ENCODE data around the gene TPST1.

Gene TPST1

DNA sequence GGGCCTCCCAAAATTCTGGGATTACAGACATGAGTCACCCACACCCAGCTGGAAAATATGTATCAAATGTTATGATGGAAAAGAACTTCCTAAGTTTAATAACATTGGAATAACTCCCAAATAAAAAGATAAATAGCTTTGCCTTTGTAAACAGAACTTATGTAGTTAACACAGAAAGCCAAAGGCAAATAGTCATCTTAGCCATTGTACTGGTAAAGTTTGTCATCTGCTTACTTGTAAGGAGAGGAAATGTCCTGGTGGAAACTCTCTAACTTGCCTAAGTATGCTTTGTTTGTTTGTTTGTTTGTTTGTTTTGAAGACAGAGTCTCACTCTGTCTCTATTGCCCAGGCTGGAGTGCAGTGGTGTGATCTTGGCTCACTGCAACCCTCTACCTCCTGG is 23.8 kb upstream of the TPST1 start:
- H3K4me3 ChIP-seq (ENCODE audit: low read length), result no peak overlapping the region
- TF ChIP-seq ZNF274 (IDR thresholded peaks at IDR 0.05; ENCODE audit: low read depth, low read length), result no peak

DNA sequence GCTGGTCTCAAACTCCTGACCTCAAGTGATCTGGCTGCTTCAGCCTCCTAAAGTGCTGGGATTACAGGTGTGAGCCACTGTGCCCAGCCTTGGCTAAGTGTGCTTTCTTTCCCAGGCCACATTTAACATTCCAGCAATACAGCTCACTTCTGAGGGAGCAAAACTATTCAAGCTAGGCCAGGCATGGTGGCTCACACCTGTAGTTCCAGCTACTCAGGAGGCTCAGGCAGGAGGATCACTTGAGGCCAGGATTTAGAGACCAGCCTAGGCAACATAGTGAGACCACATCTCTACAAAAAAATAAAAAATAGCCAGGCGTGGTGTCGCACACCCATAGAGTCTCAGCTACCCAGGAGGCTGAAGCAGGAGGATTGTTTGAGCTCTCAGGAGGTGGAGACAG is 23.3 kb upstream of the TPST1 start:
- no peak overlapping the region for H3K4me3 ChIP-seq (ENCODE audit: low read length)
- no peak for TF ChIP-seq ZNF274 (IDR thresholded peaks at IDR 0.05; ENCODE audit: low read depth, low read length)

DNA sequence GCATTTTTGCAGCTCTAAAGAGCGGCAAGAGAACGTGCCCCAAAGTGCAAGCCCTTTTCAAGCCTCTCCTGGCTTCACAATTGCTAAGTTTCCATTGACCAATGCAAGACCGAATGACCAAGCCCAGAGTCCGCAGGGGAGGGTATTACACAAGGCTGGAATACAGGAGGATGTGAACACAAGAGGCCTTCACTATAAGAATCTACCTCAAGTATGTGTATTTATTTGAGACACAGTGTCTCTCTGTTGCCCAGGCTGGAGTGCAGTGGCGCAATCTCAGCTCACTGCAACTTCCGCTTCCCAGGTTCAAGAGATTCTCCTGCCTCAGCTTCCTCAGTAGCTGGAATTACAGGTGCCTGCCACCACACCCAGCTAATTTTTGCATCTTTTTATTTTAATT is 22.2 kb upstream of the TPST1 start:
- H3K4me3 ChIP-seq (ENCODE audit: low read length), result no peak overlapping the region
- no peak for TF ChIP-seq ZNF274 (IDR thresholded peaks at IDR 0.05; ENCODE audit: low read depth, low read length)

DNA sequence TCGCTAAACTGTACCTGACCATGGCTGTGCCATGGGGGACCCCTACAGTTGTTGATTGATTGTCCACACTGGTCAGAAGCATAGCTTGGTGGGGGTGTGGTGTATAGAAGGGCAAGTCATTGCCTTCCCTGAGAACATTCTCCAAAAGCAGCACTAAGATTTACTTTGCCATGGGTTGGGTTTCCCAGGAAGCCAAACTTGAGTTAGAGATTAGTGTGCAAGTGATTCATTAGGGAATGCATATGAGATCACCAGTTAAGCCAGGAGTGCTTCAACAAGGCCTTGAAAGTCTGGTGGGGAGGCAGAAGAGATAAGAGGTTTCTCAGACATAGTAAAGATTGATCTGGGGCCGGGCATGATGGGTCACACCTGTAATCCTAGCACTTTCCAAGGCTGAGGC is 21.4 kb upstream of the TPST1 start:
- TF ChIP-seq ZNF274 (IDR thresholded peaks at IDR 0.05; ENCODE audit: low read depth, low read length), result no peak
- no peak overlapping the region for H3K4me3 ChIP-seq (ENCODE audit: low read length)

DNA sequence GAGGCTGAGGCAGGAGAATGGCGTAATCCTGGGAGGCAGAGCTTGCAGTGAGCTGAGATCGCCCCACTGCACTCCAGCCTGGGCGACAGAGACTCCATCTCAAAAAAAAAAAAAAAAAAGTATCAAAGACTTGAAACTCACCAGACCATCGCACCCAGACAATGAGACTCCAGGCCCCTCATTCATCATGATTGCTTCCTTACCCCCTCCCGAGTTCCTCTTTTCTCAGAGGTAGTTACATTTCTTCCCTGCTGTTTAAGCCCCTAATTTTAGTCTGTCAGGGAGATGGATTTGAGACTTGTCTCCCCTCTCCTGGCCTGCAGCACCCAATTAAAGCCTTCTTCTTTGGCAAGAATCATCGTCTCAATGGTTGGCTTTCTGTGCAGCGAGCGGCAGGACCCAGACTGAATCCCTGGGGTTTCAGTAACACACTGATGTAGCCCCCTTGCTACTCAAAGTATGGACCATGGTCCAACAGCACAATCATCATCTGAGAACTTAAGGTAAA is 19.4 kb upstream of the TPST1 start:
- H3K4me3 ChIP-seq (ENCODE audit: low read length), result no peak overlapping the region
- no peak for TF ChIP-seq ZNF274 (IDR thresholded peaks at IDR 0.05; ENCODE audit: low read depth, low read length)

DNA sequence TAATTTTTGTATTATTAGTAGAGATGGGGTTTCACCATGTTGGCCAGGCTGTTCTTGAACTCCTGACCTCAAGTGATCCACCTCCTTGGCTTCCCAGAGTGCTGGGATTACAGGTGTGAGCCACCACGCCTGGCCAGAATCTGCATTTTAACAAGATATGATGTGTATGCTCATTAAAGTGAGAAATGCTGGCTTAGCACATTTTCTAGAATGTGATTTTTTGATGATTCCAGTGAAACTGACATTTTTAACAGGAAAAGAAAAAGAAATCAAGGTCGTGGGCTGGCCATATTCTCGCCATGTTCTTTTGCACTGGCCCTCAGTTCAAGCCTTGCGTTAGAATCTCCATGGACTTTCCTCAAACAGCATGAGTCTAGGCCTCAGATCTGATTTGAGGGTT is 18.1 kb upstream of the TPST1 start:
- no peak for TF ChIP-seq ZNF274 (IDR thresholded peaks at IDR 0.05; ENCODE audit: low read depth, low read length)
- H3K4me3 ChIP-seq (ENCODE audit: low read length), result no peak overlapping the region

DNA sequence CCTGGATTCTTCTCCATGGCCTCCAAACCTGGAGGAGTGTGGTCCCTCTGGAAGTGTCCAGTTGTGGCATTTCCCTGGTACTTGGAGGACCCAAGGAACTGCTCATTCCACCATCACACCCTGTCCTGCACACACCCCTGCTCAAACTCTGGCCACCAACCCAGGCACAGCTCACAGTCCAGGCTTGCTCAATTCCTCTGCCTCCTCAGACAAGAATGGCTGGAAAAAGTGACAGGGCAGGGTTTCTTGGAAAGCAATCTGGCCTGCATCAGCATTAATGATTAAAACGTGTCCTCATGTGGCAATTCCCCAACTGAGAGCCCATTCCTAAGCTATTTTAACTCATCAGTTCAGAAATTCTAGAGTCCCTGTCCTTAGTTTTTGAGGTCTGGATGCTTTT is 17.2 kb upstream of the TPST1 start:
- TF ChIP-seq ZNF274 (IDR thresholded peaks at IDR 0.05; ENCODE audit: low read depth, low read length), result no peak

DNA sequence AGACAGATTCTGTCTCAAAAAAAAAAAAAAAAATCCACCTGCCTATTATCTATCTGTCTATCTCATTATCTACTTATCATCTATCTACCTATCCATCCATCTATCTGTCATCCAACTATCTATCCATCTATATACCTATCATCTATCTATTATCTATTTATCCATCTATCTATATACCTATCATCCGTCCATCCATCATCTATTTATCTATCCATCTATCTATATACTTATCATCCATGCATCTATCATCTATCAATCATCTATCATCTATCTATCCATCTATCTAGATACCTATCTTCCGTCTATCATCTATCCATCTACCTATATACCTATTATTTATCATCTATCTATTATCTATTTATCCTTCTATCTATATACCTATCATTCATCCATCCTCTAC is 16.5 kb upstream of the TPST1 start:
- TF ChIP-seq ZNF274 (IDR thresholded peaks at IDR 0.05; ENCODE audit: low read depth, low read length), result no peak

More for the DNA sequence above, 17.2 kb upstream of the TPST1 start:
- no peak overlapping the region for H3K4me3 ChIP-seq (ENCODE audit: low read length)

DNA sequence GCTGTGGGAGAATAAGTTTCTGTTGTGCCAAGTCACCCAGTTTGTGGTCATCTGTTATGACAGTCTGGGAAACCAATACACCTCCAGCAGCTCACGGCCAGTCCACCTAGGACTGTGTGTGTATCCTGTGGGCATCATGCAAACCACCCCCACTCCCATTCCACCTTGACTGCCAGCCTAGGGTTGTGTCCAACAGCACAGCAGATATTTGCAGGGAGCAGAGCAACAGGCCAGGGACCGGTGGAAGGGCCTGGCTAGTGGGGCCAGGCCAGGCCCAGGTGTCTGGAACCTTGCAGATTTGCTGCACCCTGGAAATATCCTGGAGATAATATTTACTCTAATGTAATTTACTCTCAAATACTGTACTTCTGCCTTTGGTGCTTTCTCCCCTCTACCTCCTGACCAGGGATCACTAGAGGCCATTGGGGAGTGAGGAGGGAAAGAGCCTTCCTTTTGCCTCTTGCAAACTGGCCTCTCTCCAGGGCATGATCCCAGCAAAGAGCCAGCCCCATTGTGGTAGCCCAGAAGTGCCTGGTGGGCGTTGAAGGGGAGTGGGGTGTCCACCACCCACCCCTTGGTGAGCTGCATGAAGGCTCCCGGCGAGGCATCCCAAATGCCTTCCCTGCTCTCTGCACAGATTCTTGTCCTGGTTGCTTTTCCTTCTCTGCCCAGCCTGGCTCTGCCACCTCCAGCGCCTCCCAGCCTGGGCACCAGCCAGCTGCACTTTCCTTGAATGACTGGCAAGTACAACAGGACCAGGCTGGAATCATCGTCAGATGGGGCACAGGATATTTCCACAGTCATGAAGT is 15.2 kb upstream of the TPST1 start:
- no peak overlapping the region for H3K4me3 ChIP-seq (ENCODE audit: low read length)
- no peak for TF ChIP-seq ZNF274 (IDR thresholded peaks at IDR 0.05; ENCODE audit: low read depth, low read length)

More for the DNA sequence above, 16.5 kb upstream of the TPST1 start:
- H3K4me3 ChIP-seq (ENCODE audit: low read length), result no peak overlapping the region

DNA sequence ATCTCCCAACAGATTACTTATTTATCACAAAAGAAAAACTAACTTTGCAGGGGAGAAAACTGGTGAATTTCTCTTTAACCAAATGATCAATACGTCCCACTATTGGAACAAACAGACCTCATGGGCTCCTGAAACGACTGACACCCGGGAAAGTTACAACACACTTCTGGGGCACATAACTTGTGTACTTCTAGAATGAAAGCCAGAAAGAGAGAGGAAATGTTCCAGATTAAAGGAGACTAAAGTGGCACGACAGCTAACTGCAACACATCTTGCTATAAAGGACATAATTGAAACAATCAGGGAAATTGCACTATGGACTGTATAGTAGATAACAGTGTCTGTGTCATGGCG is 14.7 kb upstream of the TPST1 start:
- H3K4me3 ChIP-seq (ENCODE audit: low read length), result no peak overlapping the region
- no peak for TF ChIP-seq ZNF274 (IDR thresholded peaks at IDR 0.05; ENCODE audit: low read depth, low read length)

DNA sequence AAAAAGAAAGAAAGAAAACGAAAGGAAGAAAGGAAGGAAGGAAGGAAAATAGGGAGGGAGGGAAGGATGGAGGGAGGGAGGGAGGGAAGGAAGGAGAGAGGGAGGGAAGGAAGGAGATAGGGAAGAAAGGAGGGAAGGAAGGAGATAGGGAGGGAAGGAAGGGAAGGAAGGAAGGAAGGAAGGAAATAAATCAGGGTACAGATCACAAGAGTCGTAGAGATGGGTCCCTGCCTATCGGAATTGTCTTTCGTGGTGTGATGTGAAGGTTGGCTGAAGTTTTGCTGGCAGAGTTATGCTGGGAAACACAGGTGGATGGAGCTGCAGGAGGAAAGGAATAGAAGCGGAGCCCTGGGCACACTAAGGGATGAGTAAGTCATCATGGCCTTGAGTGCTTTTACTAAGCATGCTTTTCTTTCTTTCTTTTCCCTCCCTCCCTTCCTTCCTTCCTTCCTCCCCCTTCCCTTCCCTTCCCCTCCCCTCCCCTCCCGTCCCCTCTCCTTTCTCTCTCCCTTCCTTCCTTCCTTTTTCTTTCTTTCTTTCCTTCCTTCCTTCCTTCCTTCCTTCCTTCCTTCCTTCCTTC is 11.9 kb upstream of the TPST1 start:
- H3K4me3 ChIP-seq (ENCODE audit: low read length), result no peak overlapping the region
- no peak for TF ChIP-seq ZNF274 (IDR thresholded peaks at IDR 0.05; ENCODE audit: low read depth, low read length)

DNA sequence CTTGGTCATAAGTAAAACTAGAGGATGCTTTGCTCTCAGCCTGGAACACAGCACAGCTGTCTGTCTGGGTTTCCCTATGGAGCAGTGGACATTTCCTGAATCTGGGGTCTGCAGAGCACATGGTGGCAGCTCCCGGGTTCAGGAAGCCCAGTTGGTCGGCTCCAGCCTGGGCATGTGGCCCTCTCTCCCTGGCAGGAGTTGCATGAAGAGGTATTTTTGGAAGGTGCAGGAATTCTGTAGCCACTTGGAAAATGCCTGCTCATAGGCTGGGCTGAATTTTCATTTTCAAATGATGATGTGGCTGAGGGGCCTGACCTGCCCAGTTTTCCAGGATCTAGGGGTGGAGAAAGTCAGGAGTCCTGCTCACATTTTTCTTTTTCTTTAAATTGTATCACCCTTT is 6.7 kb upstream of the TPST1 start:
- no peak overlapping the region for H3K4me3 ChIP-seq (ENCODE audit: low read length)
- no peak for TF ChIP-seq ZNF274 (IDR thresholded peaks at IDR 0.05; ENCODE audit: low read depth, low read length)

DNA sequence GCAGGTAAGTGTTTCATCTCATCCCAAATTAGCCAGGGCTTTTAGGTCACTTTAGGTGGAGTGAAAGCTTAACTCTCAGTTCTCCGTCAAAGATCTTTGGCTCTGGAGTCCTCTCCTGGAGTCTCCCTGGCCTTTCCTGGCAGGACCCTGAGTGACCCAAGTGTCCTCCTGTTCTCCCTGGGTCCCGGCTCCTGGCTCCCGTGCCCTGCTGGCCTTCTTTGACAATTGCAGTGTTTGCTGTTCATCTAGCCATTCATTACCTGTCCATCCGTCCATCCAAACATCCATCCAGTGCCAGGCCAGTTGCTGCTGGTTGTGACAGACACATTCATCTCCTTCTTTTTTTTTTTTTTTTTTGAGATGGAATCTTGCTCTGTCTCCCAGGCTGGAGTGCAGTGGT is 6.2 kb upstream of the TPST1 start:
- TF ChIP-seq ZNF274 (IDR thresholded peaks at IDR 0.05; ENCODE audit: low read depth, low read length), result no peak

DNA sequence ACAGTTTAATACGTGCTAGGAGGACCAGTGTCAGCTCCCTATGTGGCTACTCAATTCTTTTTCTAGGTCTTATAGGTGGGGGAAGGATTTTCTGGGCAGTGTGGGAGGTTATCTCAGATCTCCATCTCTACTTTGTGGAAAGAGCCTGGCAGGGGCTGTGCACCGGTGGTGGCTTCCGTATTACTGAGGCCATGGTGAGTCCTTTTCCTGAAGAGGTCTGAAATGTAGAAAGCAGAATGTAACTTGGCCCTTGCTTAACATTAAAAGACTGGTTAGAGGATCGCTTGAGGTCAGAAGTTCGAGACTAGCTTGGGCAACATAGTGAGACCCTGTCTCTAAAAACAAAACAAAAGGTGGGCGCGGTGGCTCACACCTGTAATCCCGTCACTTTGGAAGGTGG is 2.7 kb upstream of the TPST1 start:
- no peak for TF ChIP-seq ZNF274 (IDR thresholded peaks at IDR 0.05; ENCODE audit: low read depth, low read length)

More for the DNA sequence above, 6.2 kb upstream of the TPST1 start:
- no peak overlapping the region for H3K4me3 ChIP-seq (ENCODE audit: low read length)

DNA sequence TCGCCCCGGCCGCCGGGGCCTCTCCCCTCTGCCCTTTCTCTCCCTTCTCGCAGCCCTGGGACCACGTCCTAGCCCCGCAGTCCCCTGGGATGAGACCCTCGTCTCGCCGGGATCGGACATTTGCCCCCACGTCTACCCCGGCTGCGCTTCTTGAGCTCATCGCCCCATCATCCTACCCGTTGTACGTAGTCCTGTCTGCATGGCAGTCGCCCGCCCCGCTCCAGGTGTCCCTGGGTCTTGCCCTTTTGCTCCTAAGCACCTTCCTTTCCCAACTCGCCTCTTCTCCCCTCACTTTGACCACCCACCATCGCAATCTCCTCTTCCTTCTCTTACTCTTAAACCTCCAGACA is 582 bp downstream of the TPST1 start:
- no peak for TF ChIP-seq ZNF274 (IDR thresholded peaks at IDR 0.05; ENCODE audit: low read depth, low read length)
- peak overlapping the region; percentile 95 for H3K4me3 ChIP-seq (ENCODE audit: low read length)

More for the DNA sequence above, 2.7 kb upstream of the TPST1 start:
- no peak overlapping the region for H3K4me3 ChIP-seq (ENCODE audit: low read length)
